Fibroblast of lung (primary cell): ENCODE results near the gene TUBGCP3.

ENCODE experiments used
- CTCF ChIP-seq, 2 donors: IDR thresholded peaks in 1 of 2; conservative IDR thresholded peaks in 1 of 2; 1 replicate in 1 of 2; 2 replicates in 1 of 2; pipeline ENCODE4 v1.5.1; 2011 to 2012; ENCODE audit warnings: low read length in 2 of 2, control low read depth in 1 of 2, inconsistent platforms in 1 of 2, low read depth in 1 of 2, mild to moderate bottlenecking in 1 of 2
- EZH2 ChIP-seq: IDR thresholded peaks from 2 replicates; pipeline ENCODE4 v1.5.1; 2012; ENCODE audit warnings: low read length, control low read depth, mild to moderate bottlenecking; ENCODE audit errors: missing control alignments

- TF ChIP-seq CTCF (conservative IDR thresholded peaks at IDR 0.05 in 1 of 2, IDR thresholded peaks at IDR 0.05 in 1 of 2; ENCODE audit: low read depth in 1 of 2, low read length in 2 of 2) (no peak), EZH2 (no peak)
These were observed 25.1 kb downstream of the TUBGCP3 start for GRCh38 chr13:112562786-112563383.
